ENCODE data around the gene PAX8.

Gene PAX8

DNA sequence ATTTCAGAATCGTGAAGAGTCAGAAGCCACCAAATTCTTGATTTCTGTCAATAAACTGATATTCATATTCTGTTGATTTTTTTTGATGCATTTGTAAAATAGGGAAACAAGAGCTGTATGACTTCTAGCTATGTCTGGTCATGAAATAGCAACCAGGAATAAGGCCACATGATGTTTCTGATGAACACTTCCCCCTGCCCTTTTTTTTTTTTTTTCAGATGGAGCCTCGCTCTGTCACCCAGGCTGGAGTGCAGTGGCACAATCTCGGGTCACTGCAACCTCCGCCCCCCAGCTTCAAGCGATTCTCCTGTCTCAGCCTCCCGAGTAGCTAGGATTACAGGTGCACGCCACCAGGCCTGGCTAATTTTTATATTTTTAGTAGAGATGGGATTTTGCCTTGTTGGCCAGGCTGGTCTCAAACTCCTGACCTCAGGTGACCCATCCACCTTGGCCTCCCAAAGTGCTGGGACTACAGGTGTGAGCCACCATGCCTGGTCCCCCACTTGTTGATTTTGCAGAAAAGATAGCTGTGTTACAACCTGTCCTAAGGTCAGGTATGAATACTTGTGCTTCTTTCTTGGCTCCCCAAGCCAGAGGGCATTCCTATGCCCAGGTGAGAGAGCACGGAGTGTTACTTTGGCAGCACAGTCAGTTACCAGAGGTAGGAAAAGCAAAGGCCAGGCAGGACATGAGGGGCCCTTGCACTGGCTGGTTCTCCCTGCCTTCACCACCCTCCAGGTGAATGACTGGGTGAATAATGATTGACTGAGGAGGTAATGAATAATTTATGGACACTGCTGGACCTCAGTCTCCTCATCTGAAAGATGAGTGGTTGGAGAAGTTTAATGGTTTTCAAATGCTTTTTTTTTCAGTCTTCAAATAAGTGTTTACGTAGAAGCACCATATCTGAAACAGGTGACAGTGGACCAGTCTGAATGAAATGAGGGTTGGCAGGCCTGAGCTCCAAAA is 39.6 kb downstream of the PAX8 start:
- no peak for DNase-seq (ENCODE audit: low read depth in 2 of 2, low spot score in 1 of 2)

DNA sequence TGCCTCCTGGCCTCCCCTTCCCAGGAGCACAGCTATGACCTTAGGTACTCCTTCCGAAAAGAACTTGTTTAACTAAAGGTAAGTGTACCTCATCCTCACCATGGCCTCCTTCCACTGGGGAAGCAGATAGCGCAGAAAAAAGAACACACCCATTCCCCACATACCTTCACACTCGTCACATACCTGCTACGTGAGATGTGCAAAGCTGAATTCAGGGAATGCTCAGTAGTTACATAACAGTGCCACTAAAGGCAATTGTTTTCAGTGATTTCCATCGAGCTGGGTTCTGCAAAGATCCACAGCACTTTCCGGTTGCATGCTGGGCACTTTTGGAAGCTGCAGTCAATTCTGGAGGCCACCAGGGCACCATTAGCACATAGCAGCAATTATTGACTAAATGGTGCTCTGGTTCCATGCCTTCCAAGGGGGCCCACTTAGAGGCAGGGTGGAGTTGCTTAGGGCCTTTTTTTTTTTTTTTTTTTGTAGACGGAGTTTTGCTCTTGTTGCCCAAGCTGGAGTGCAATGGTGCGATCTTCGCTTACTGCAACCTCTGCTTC is 41.0 kb downstream of the PAX8 start:
- DNase-seq (ENCODE audit: low read depth in 2 of 2, low spot score in 1 of 2): no peak

DNA sequence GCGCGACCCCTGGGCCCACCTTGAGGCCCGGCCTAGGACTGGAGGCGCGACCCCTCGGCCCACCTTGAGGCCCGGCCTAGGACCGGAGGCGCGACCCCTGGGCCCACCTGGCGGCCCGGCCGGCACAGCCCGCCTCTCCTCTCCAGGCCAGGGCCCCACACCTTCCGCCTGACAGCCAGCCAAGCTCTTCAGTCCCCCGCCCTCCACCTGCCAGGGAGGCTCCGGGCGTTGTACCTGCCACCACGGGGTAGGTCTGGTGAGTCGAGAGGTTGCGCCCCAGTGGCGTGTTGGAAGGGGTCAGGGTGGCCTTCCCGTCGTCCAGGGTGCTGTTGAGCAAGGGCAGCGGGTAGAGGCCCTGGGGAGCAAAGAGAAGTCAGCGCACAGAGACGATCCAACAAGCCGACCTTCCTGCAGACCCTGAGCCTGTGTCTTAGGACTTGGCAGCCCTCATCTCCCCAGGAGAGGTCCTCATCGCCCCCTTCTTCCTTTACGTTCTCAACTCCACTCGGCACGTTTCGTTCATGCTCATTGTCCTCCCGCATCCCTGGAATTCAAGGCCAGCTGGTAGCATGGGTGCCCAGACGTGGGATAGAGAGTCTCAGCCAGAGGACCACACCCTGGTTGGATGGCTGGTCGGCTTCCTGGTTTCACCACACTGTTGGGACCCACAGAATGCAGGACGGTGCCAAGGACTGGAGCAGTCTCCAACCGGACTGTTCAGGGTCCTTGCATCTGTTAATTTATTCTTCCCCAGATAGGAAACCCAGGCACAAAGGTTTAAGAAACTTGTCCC is 42.2 kb downstream of the PAX8 start:
- no peak for DNase-seq (ENCODE audit: low read depth in 2 of 2, low spot score in 1 of 2)

DNA sequence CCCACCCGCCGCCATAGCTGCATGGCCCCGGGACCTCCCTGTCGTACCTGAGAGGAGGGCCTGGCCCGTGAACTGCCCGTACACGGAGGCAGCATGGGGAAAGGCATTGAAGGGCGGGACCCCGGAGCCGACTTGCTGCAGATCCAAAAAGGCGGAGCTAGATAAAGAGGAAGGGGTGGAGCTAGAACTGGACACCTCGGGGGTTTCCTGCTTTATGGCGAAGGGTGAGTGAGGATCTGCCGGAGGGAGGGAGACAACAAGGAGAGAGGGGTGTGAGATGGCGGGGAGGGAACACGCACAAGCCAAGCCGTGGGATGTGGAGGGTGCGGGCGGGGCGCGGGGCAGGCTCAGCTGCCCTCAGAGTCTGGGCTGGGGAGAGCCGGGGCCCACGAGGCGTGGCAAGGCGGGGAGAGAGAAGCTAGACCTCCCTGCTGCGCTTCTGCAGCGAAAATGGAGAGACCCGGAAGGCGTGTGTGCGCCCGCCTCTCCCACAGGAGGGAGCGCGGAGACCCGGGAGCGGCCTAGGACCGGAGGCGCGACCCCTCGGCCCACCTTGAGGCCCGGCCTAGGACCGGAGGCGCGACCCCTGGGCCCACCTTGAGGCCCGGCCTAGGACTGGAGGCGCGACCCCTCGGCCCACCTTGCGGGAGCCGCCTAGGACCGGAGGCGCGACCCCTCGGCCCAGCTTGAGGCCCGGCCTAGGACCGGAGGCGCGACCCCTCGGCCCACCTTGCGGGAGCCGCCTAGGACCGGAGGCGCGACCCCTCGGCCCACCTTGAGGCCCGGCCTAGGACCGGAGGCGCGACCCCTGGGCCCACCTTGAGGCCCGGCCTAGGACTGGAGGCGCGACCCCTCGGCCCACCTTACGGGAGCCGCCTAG is 43.1 kb downstream of the PAX8 start:
- DNase-seq (ENCODE audit: low read depth in 2 of 2, low spot score in 1 of 2): peak in 1 of 2 donors; percentile 17

DNA sequence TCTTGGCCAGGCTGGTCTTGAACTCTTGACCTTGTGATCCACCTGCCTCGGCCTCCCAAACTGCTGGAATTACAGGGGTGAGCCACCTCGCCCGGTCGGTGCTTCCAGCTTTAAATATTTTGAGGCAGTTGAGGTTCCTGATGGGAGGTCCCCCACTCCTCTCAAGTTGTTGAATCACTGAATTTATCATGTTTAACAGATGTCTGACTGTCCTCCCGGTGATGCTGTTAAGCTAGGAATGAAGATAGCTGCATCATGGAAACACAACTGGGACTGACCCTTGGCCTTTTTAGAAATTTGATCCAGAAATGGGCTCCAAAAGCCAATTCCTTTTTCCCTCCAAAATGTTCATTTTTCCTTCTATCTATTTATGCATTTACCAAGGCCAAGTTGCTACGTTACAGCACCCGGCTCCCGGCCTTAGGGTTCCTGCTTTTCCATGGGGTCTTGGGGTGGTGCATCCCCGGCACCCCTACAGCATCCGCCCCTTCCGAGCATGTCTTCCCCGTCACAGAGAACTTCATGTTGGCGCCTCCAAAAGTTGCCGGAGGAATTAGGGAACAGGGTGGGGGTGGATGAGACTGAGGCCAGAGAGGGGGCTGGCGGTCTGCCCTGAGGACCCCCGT is 43.9 kb downstream of the PAX8 start:
- DNase-seq (ENCODE audit: low read depth in 2 of 2, low spot score in 1 of 2): no peak

DNA sequence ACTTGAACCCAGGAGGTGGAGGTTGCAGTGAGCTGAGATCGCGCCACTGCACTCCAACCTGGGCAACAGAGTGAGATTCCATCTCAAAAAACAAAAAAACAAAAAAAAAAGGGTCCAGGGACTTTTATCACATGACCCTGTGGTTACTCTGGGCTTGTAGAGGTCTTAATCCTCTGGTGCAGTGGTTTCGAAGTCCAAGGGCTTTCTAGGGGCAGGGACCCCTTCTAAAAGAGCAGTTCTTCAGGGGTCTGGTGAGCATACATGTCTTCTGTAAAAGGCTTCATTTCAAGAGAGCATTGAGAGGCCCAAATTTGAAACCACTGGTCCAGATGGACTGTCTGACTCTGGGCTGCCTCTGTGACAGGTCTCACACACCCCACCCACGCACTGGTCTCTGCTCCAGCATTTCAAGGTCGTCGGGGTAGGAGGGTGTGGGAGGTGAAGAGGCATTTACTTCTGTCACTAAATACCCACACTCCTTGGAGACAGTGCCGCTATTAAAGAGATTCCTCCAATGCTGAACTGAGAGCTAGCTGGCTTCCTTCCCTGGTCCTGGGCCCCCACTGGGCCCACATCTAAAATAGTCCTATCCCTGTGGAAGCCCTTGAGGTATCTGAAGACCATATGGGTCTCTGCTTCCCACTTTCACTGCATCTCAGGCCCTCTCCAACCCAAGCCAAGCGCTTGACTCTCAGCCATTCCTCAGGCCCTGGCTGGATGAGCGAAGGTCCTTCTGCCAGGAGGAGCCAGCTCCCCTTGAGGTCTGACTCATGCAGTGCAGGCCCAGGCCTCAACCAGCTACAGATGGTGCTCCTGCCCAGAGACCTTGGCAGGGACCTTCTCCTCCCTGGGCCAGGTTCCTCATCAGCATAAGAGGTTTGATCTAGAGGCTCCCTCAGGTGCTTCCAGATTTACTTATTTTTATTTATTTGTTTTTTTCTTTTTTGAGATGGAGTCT is 44.8 kb downstream of the PAX8 start:
- DNase-seq (ENCODE audit: low read depth in 2 of 2, low spot score in 1 of 2): no peak

DNA sequence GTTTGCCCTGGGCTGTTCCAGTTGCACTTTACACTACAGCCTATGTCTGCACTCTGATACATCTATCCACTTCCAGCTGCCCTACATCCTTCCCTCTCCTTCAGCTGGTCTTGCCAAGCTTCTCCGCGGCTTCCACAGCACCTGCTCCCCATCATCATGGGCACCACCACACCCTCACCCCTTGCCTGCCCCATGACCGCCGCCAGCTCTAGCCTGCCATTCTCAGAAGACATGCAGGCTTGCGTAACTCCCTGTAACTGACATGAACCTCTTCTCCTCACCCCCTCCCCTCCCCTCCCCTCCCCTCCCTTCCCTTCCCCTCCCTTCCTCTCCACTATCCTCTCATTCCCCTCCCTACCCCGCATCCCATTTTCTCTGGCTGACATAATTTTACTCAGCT is 46.0 kb downstream of the PAX8 start:
- no peak for DNase-seq (ENCODE audit: low read depth in 2 of 2, low spot score in 1 of 2)

DNA sequence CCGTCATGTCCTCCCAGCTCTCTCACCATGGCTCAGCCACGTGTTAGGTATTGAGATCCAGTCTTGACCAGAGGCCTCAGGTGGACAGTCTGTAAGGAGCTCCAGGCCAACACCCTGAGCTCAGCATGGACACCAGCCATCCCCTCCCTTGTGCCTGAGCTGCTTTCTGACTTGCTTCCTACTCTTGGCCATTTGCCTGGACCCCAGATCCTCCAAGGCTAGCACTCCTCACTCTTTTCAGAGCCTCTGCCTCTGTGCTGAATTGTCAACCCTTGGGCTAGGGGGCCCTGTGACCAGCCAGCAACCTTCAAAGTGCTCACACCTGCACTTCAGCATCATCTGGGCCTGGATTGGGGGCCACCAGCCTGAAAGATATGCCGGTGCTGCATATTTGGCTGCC is 46.6 kb downstream of the PAX8 start:
- no peak for DNase-seq (ENCODE audit: low read depth in 2 of 2, low spot score in 1 of 2)

DNA sequence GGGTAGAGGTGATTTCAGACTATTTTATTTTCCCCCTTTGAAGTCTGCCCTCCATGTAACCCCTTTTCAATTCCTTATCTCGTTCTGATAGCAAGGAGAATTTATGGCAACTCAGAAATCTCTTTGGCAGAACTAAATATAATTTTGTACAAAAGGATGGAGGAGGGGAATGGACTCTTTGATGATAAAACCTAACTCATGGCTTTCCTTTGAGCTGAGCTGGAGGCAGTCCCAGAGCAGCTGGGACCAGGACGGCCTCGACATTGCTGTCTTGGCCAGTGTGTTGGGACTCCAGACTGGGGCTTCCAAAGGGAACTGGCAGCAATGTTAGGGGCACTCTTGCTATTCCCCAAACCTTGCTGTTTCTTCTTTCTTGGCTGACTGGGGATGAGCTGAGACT is 47.7 kb downstream of the PAX8 start:
- DNase-seq (ENCODE audit: low read depth in 2 of 2, low spot score in 1 of 2): no peak

DNA sequence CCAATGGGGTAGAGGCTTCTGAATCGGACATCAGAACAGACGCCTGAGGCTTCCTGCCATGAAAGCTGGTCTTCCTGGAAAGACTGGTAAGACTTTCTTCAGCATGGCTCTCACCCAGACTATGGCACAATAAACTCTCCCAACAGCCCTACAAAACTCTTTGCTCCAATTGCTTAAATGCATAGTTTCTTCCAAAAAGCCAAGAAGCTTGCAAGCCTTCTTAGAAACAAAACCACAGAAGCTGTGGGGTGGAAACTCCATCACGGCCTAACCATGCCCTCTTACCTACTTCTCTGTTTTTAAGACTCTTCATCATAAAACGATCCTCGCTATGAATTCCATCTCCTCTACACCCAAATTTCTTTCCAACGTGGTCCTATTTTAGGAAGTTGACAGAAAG is 48.2 kb downstream of the PAX8 start:
- no peak for DNase-seq (ENCODE audit: low read depth in 2 of 2, low spot score in 1 of 2)

DNA sequence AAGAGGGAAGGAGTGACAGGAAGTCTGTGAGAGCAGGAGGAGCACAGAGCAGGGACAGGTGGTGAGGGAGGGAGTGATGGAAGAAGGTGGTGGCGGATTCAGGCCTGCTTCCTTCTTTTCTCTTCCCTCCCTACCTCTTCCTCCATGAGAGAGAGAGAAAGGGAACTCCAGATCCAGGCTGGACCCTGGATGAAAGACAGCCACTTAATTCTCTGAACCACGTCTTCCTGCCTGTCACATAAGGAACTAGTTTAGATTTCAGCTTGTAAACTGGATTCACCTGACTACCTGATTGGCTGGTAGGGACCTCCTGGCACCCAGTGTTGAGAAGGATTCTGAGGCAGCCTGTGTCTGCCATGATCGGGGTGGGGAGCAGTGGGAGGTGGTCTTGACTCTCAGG is 48.9 kb downstream of the PAX8 start:
- no peak for DNase-seq (ENCODE audit: low read depth in 2 of 2, low spot score in 1 of 2)

DNA sequence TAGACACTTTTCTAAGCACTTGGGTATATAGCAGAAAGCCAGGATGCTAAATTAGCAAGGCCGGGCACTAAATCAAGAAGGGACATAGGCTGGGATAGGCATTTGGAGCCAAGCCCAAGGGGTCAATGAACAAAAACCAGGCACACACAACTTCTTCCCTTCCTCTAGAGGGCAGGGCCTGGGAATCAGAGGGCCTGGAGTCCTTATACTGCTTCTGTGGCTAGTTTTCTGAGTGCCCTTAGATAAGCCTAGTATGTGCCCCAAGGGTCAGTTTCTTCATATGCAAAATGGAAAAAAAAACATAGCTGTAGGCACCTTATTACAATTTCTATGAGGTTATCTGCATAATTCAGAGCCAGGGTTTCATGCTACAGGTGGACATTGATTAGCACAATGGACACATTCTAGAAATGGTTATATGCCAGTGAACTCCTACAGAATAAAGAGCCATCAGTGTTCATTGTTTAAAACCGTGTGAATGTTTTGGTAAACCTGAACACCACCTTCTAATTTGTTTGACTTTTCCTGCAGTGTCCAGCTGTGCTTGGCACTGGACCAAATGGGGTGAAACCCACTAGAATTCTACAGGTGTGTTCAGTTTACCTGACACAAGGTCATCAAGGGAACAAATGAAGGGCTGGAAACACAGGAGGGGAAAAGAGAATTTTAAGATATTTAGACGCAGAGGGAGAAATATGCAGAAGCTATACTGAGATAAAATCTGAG is 49.6 kb downstream of the PAX8 start:
- no peak for DNase-seq (ENCODE audit: low read depth in 2 of 2, low spot score in 1 of 2)

DNA sequence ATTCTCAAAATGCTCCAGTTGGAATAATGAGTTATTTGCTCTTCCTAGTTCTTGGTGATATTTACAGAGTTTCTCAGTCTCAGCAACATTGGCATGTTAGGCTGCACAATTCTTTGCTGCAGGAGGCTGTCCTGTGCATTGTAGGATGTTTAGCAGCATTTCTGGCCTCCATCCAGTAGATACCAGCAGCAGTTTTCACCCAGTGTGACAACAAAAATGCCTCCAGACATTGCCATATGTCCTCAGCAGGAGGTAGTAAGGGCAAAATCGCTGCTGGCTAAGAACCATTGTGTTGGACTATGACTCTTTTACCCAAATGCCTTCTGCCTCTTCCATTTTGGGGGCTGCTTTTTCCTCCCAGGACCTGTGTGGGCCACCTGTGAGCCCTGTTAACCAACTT is 50.4 kb downstream of the PAX8 start:
- no peak for DNase-seq (ENCODE audit: low read depth in 2 of 2, low spot score in 1 of 2)

DNA sequence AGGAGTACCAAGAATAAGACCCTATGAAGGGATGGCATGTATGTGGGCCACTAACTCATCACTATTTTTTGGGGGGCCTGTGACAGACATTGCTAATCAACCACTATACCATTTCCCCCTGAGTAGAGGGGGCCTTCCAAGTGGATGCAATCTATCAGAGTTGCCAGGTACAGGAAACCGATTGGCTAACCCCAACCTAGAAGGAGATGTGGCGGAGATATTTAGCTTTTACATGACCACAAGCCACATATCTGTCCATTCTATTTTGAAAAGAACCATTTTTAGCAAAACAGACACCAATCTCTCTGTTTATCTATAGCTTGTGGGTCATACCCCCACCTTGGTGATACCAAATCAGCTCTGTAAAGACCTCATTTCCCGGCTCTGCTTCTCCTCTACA is 51.0 kb downstream of the PAX8 start:
- no peak for DNase-seq (ENCODE audit: low read depth in 2 of 2, low spot score in 1 of 2)

DNA sequence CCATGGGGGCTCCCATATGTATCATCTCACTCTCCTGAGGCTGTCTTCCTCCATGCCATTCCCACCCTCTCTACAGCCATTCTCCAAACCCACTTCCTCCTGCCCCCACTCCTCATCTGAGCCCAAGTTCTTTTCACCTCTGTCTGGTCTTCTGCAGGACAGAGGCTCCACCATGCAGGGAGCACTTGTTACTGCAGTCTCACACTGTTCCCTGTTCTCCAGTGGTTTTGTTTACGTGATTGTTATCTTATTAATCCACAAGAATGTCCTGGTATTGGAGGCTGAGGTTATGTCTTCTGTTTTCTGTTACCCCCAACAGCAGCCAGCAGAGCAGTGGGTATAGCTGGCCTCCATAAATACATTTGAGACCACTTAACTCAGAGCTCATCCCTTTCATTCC is 51.4 kb downstream of the PAX8 start:
- no peak for DNase-seq (ENCODE audit: low read depth in 2 of 2, low spot score in 1 of 2)

DNA sequence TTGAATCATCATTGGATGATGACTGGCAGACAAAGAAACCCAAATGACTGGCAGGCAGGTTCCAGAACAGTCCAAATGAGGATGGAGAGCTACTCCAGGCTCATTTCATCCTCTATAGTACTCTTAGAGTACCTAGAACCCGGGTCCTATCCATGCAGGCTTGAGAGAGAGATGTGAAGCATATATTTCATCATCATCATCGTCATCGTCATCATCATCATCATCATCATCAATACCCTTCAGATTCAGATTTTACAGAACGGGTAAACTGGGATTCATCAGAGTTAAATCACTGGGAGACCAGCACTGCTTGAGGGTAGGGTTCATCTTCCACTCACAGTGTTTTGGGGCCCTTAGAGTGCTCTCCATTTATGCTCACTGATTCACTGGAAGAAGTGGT is 52.3 kb downstream of the PAX8 start:
- no peak for DNase-seq (ENCODE audit: low read depth in 2 of 2, low spot score in 1 of 2)

DNA sequence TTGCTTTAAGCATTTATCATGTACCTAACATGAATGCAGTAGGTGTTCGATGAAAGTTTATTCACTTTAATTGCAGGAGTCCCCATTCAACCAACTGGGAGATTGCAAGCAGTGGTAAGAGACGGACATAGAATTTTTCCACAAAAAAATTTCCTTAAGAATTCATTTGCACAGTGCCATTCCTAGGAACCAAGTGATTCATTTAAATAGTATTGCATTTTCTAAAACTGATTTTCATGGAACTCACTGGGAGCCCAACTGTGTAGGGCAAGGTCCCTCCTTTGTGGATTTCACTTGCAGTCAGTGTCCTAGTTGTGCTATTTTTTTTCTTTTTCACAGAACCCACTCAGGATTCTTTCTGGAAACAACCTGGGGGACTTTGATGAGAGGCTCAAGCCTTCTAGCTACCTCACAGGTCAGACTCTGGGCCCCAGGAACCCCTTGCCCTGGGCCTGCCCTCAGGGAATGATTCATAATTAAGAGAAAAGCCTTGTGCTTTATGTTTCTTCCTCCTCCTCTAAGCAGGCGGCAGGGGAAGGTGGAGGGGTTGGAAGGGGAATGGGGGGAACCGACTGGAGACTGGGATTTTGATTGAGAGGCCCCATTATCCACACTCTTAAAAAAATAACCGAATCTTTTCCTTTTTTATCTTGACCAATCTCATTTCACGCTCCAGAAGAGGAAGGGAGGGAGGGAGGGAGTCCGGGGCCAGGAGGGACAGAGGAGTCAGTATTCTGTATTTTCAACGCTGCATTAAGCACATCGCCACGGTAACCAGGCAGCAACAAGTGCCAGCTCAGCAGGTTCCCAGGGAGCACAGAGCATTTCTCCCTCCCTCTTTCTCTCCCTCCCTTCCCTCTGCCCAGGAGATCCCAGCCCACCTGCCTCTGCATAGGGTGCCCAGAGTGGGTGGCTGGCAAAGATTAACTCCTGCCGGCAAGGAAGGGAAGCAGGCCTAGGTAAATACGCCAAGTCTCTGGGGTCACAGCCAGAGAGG is 53.2 kb downstream of the PAX8 start:
- no peak for DNase-seq (ENCODE audit: low read depth in 2 of 2, low spot score in 1 of 2)

All from stimulated activated CD8-positive, alpha-beta memory T cell treated with anti-CD3 and anti-CD28 coated beads, Interleukin-4, amount 100 ng/mL, for 1 hour (primary cell).